OCI-LY7 (cell line): ENCODE results near the gene RECK. TPM values are rescaled to one million over a fixed set of nuclear protein-coding genes. Genes with fewer than 3 reads are reported as not detected.

Source experiments
- BruUV-seq: library from RNA; stranded (reverse); fragments of 400-500 nt; replicated peaks from 2 replicates; lab custom pipeline; 2021; lab: Mats Ljungman, UMichigan
- CTCF ChIA-PET: fragments of 300-600 bp; sonication (Branson Sonifier 250); formaldehyde crosslinking; loops from one replicate; lab custom pipeline; 2022; ENCODE audit warnings: antibody characterized with exemption; ENCODE audit not compliant: unreplicated experiment; lab: Charles Lee
- POLR2A ChIA-PET: fragments of 300-600 bp; sonication (Branson Sonifier 250); formaldehyde crosslinking; loops from one replicate; lab custom pipeline; 2022; ENCODE audit warnings: antibody characterized with exemption; lab: Charles Lee
- DNase-seq: peaks from one replicate; pipeline ENCODE4 v3.0.0-alpha.2; 2015; ENCODE audit warnings: low spot score
- H2AFZ ChIP-seq: fragments of 200-600 bp; sonication (generic), shearing (Covaris generic); 2 replicates; pipeline ENCODE4 v1.6.1; 2014; ENCODE audit warnings: mild to moderate bottlenecking, antibody characterized with exemption, low read length, moderate library complexity
- H3K27ac ChIP-seq: fragments of 200-600 bp; sonication (generic); 2 replicates; pipeline ENCODE4 v1.5.1; 2014; ENCODE audit warnings: mixed run types, low read depth, mild to moderate bottlenecking, moderate library complexity, low read length, inconsistent platforms; ENCODE audit not compliant: poor library complexity, severe bottlenecking
- H3K36me3 ChIP-seq: fragments of 200-600 bp; sonication (generic); 2 replicates; pipeline ENCODE4 v1.6.1; 2014; ENCODE audit warnings: mild to moderate bottlenecking, antibody characterized with exemption, low read length, moderate library complexity, mixed read lengths; ENCODE audit not compliant: insufficient read depth
- H3K4me1 ChIP-seq: fragments of 200-600 bp; sonication (generic); 2 replicates; pipeline ENCODE4 v1.5.1; 2014; ENCODE audit warnings: mild to moderate bottlenecking, low read length; ENCODE audit not compliant: insufficient read depth, poor library complexity, severe bottlenecking
- H3K4me2 ChIP-seq: fragments of 200-600 bp; sonication (generic); 2 replicates; pipeline ENCODE4 v1.6.1; 2014; ENCODE audit warnings: mild to moderate bottlenecking, low read length
- H3K4me3 ChIP-seq: fragments of 200-600 bp; sonication (generic); 2 replicates; pipeline ENCODE4 v1.5.1; 2014; ENCODE audit warnings: mild to moderate bottlenecking, low read depth, low read length; ENCODE audit not compliant: poor library complexity, severe bottlenecking
- H3K79me2 ChIP-seq: fragments of 200-600 bp; sonication (generic); 2 replicates; pipeline ENCODE4 v1.6.1; 2016; ENCODE audit warnings: low read depth, mild to moderate bottlenecking, low read length, moderate library complexity, mixed read lengths; ENCODE audit not compliant: insufficient read depth
- H3K9me2 ChIP-seq: fragments of 200-600 bp; sonication (generic); 2 replicates; pipeline ENCODE4 v1.6.1; 2016; ENCODE audit warnings: mild to moderate bottlenecking, low read length, mixed read lengths; ENCODE audit not compliant: insufficient read depth
- H3K9me3 ChIP-seq: fragments of 200-600 bp; sonication (generic); 2 replicates; pipeline ENCODE4 v1.6.1; 2014; ENCODE audit warnings: mild to moderate bottlenecking, mixed run types, low read length, mixed read lengths
- H4K20me1 ChIP-seq: fragments of 200-600 bp; sonication (generic); 2 replicates; pipeline ENCODE4 v1.6.1; 2014; ENCODE audit warnings: mild to moderate bottlenecking, antibody characterized with exemption, low read length, moderate library complexity, mixed read lengths; ENCODE audit not compliant: insufficient read depth
- CTCF ChIP-seq: fragments of 200-600 bp; sonication (generic); conservative IDR thresholded peaks from 2 replicates; pipeline ENCODE4 v1.5.1; 2014; ENCODE audit warnings: mild to moderate bottlenecking, antibody characterized with exemption, low read length, moderate library complexity, mixed read lengths
- EZH2phosphoT487 ChIP-seq: fragments of 200-600 bp; sonication (generic); IDR thresholded peaks from 2 replicates; pipeline ENCODE4 v1.6.1; 2018; ENCODE audit warnings: low read depth, borderline replicate concordance, mild to moderate bottlenecking, mixed run types, antibody characterized with exemption, low read length, moderate library complexity, mixed read lengths
- intact Hi-C: fragments of 100-400 bp; cut with micrococcal nuclease; formaldehyde crosslinking; loops from one replicate; pipeline ENCODE4 v1.10.0; 2022; ENCODE audit not compliant: unreplicated experiment
- total RNA-seq, 2 experiments: library from RNA; depleted of rRNA in 1 of 2; stranded (reverse); fragments of >200 nt in 1 of 2; shearing (Covaris generic) in 1 of 2; gene quantifications; 2 replicates each; pipeline ENCODE4 v1.2.3, GENCODE V29; 2014 to 2022

The RECK gene
- total RNA-seq, 2 experiments from 2014 or later, result 3.0 to 6.5 TPM

GRCh38 chr9:36150574-36151315, 114.0 kb downstream of the RECK start:
- TF ChIP-seq EZH2phosphoT487 (no peak), CTCF (no peak)
- no peak overlapping the region; the same call in 1 of the 2 replicates for H2AFZ ChIP-seq
- H3K36me3 ChIP-seq, result no peaks in the 10 kb centered on the region
- peaks cover 5% of the 10 kb centered on the region; the same call in 1 of the 2 replicates for H3K9me3 ChIP-seq
- no TSS peak for BruUV-seq
- H3K4me3 ChIP-seq, result peak overlapping the region; percentile 64
- H3K79me2 ChIP-seq, result no peaks in the 10 kb centered on the region
- peak overlapping the region; percentile 74 for H3K4me2 ChIP-seq
- POLR2A ChIA-PET, result interaction anchor here (0.5 to 2.5 kb wide), 6 partner anchors 8 to 1036 kb away, joined by 3 to 13 read pairs (median 4); partner anchors contain the start of genes CLTA and GNE
- no peak for DNase-seq
- CTCF ChIA-PET, result interaction anchor here (1.1 to 1.2 kb wide), 2 partner anchors 8 to 35 kb away, joined by 3 to 6 read pairs; no protein-coding TSS in a partner anchor
- intact Hi-C loops, result loop anchor here (5.0 kb wide), 1 partner anchor 48 kb away; no protein-coding TSS in a partner anchor
- H4K20me1 ChIP-seq, result no peaks in the 10 kb centered on the region
- peak overlapping the region; percentile 74 for H3K27ac ChIP-seq
- no peaks in the 10 kb centered on the region for H3K9me2 ChIP-seq
- H3K4me1 ChIP-seq, result peaks cover 46% of the 10 kb centered on the region

- peak; percentile 92 for DNase-seq
- H4K20me1 ChIP-seq, result no peaks in the 10 kb centered on the region
- H3K9me3 ChIP-seq, result 0 out of 2 replicates have a peak, but pooled peaks cover 3% of the 10 kb centered on the region
- peak overlapping the region; percentile 74 for H3K27ac ChIP-seq
- H3K4me1 ChIP-seq, result peaks cover 46% of the 10 kb centered on the region
- peak overlapping the region; percentile 64 for H3K4me3 ChIP-seq
- BruUV-seq, result TSS peak; percentile 73
- intact Hi-C loops, result loop anchor here (2.0 to 5.0 kb wide), 2 partner anchors 39 to 49 kb away; partner anchors contain the start of gene CLTA
- peak overlapping the region; percentile 68 for H2AFZ ChIP-seq
- no peak for TF ChIP-seq EZH2phosphoT487
- H3K36me3 ChIP-seq, result no peaks in the 10 kb centered on the region
- ChIA-PET POLR2A (interaction anchor here (0.5 to 2.5 kb wide), 12 partner anchors 9 to 1037 kb away, joined by 3 to 13 read pairs (median 4); partner anchors contain the start of genes CLTA and GNE), CTCF (interaction anchor here (0.7 to 1.1 kb wide), 3 partner anchors 15 to 115 kb away, joined by 3 to 8 read pairs (median 6); partner anchors contain the start of gene RECK)
- H3K79me2 ChIP-seq, result no peaks in the 10 kb centered on the region
- no peaks in the 10 kb centered on the region for H3K9me2 ChIP-seq
- H3K4me2 ChIP-seq, result peak overlapping the region; percentile 74
These were observed 114.8 kb downstream of the RECK start for GRCh38 chr9:36151316-36152210.
